Activated effector memory CD4-positive, alpha-beta T cell treated with anti-CD3 and anti-CD28 coated beads, Interleukin-2, amount 50 U/mL, for 16 hours (primary cell): ENCODE data around the gene GPS2.

Source experiments
- DNase-seq: peaks from one replicate; pipeline ENCODE4 v3.0.0-alpha.2; 2020

GPS2 gene

DNA sequence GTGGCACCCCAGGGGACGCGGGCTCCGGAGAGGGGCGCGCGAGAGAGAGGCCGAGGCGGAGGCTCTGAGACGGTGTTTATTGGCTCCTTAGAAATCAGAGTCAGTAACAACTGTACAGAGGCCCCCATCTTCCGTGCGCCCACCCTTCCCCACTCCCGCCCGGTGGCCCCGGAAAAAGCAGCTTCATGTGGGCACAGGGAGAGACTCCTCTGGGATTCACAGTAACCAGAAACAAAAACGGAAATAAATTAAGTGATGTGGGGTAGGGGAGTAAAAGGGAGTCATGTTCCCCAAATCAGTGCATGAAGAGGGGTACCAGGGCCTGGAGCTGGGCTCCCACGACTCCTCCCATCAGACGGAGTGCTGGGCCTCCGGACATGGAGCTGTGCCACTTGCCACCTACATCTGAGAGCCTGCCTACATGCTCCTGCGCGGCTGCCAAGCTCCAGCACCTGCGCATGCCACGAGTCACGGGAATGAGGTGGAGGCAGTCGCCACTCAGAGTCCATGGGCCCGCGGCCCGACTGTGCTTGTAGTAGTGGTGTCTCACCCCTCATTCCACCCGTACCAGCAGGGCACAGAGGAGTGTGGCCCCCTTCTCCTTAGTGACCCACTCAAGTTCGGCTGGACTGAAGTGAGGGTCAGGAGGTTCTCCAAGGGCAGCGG, 543 bp upstream of the GPS2 start:
- no peak for DNase-seq

- no peak for DNase-seq
Observed at GRCh38 chr17:7313890-7314718, 1.1 kb downstream of the GPS2 start.

GRCh38 chr17:7313088-7313889, 1.9 kb downstream of the GPS2 start:
- DNase-seq, result no peak

DNA sequence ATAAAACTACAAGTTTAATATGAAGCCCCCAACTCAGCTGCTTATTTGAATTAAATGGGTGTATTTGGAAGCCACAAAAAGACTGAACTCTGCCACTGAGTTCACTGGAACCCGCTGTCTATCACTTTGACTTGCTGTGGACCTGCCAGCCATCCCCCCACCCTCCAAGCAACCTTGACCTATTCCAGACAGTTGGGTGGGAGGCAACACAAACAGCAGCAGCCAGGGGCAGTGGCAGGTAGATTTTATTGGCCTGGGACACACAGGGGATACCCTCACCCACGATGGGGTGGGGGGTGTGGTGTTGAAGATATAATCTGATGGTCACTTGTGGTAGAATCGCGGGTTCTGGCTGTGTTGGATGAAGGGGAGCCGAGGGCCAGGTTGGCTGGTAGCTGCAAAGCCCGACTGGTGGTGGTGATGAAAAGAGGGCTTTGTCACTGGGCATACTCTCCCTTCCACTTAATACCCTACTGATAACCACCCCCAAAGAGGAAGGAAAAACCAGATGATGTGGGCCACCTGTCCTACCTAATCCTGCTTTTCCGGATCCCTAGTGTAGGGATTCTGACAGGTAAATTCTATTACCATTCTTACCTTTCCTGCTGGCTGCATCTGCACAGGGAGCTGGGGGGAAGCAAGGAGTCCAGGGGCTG, 2.6 kb downstream of the GPS2 start:
- DNase-seq, result no peak

DNA sequence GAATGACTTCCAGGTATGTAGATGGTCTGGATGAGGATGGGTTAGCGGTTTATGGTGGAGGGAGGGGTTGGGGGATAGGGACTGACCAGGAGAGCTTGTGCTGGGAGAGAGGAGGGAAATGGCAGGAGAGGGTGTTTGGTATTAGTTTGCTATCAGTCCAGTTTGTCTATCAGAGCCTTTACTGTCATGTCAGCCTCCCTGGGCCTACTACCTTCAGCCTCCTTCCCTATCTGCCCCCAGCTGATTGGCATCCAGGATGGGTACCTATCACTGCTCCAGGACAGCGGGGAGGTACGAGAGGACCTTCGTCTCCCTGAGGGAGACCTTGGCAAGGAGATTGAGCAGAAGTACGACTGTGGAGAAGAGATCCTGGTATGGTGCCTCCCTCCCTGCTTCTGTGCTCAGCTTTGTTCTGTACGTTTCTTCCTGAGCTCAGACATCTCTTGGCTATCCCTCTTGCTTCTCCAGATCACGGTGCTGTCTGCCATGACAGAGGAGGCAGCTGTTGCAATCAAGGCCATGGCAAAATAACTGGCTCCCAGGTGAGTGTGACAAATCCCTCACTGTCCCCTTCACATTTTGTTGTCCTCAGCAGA, 4.0 kb downstream of the GPS2 start:
- no peak for DNase-seq

DNA sequence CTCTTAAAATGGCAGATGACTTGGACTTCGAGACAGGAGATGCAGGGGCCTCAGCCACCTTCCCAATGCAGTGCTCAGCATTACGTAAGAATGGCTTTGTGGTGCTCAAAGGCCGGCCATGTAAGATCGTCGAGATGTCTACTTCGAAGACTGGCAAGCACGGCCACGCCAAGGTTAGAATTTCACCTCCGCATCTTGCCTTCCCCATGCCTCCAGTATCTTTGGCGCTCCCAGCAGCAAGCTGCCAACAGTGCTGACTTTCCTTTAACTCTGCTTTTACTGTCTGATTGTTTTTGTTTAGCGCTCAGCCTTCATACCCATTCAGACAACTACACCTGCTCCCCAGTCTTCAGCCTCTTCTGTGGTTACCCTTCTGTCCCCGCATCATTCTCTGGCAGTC, 5.5 kb downstream of the GPS2 start:
- DNase-seq, result no peak

GRCh38 chr17:7308625-7309433, 6.3 kb downstream of the GPS2 start:
- DNase-seq, result peak; percentile 94

- DNase-seq, result peak; percentile 83
Observed at GRCh38 chr17:7307686-7308624, 7.2 kb downstream of the GPS2 start.

GRCh38 chr17:7306911-7307685, 8.1 kb downstream of the GPS2 start, which contains the start of gene EIF5A:
TSS of gene EIF5A (plus strand) at chr17:7307628. CDS start at chr17:7309636, 2,008 bp downstream.
- peak; percentile 100 for DNase-seq

- DNase-seq, result no peak
Observed at GRCh38 chr17:7304179-7304578, 11.0 kb downstream of the GPS2 start.

DNA sequence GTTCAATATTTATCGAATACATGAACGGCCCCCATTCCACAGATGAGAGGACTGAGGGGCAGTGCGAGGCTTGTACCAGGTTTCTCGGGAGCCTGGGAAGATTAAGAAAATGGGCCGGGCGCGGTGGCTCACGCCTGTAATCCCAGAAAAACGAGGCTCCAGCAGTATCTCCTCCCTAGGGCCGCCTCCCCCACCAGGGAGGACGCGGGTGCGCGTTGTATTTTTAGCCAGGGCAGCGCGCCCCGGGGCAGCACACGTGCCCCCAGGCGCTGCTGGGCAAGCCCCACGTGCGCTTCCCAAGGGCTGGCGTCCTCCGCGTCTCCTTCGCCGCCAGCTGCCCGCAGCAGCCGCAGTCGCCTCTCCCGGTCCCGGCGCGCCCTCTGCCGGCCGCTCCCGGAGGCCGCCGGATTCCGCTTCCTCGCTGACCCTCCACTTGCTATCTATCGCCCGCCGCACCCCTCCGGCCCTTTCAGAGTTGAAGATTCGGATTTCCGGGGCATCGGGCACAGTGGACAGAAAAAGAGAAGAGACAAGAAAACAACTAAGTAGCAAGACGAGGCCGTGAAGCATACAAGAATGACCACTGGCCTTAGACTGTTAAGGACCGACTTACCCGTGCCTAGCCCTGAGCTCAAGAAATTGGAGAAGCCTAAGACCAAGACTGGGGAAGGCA, 18.8 kb downstream of the GPS2 start:
- DNase-seq, result peak; percentile 89

- no peak for DNase-seq
Observed at GRCh38 chr17:7295230-7296180, 19.7 kb downstream of the GPS2 start.

GRCh38 chr17:7294614-7295153, 20.5 kb downstream of the GPS2 start, which contains the start of gene YBX2:
TSS of gene YBX2 (minus strand) at chr17:7294639. CDS start at chr17:7294500, 139 bp downstream.
- peak; percentile 91 for DNase-seq

- peak; percentile 72 for DNase-seq
Observed at GRCh38 chr17:7293816-7294613, 21.1 kb downstream of the GPS2 start.

DNA sequence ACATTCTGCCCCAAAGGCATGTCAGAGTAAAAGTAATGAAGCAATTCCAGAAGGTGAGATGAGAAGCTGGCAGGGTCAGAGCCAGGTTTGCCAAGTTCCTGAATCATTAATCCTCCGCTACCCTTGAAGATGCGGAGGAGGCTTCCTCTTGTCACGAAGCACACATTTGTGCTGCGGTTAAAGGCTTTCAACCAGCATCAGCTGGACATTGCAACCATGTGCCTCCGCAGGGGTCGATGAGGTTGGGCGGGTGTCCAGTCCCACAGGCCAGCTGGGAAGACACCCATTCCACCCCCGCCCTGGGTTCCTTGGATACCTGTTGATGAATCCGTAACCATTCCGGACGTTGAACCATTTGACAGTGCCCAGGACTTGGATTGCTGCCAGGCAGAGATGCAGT, 22.0 kb downstream of the GPS2 start:
- no peak for DNase-seq

GRCh38 chr17:7292729-7293128, 22.4 kb downstream of the GPS2 start:
- no peak for DNase-seq
